HCT116 (cell line): ENCODE measurements around the gene CDKN2B-AS1. TPM values are rescaled to one million over a fixed set of nuclear protein-coding genes. Genes with fewer than 3 reads are reported as not detected.
A peak's percentile ranks its signal among the peaks of the same experiment; 100 is the strongest.

Experiments
- ATAC-seq: fragments of 200-7000 bp; cut with Tn5 transposase; 2 replicates; pipeline ENCODE4 v1.9.1; 2020; ENCODE audit warnings: mild to moderate bottlenecking, moderate library complexity
- BruUV-seq: library from RNA; stranded (reverse); fragments of 400-500 nt; replicated peaks from 2 replicates; lab custom pipeline; 2021; lab: Mats Ljungman, UMichigan
- CTCF ChIA-PET: fragments of 300-600 bp; sonication (Branson Sonifier 250); formaldehyde crosslinking; loops from one replicate; lab custom pipeline; 2021; ENCODE audit warnings: antibody characterized with exemption; lab: Charles Lee
- POLR2A ChIA-PET: fragments of 300-600, 350-600 bp; sonication (Branson Sonifier 250); formaldehyde crosslinking; loops from one replicate; lab custom pipeline; 2021; ENCODE audit warnings: antibody characterized with exemption; lab: Charles Lee
- RAD21 ChIA-PET, 2 experiments: fragments of 300-600 bp; sonication (Branson Sonifier 250); formaldehyde crosslinking; loops; one replicate each; lab custom pipeline; 2023; ENCODE audit warnings: low total read pairs in 2 of 2; ENCODE audit not compliant: uncharacterized antibody in 2 of 2, unreplicated experiment in 2 of 2, low non-redundant PET in 1 of 2; lab: Charles Lee
- DNase-seq: peaks from one replicate; pipeline ENCODE4 v3.0.0-alpha.2; 2010; ENCODE audit warnings: low read depth, low spot score
- H2AFZ ChIP-seq: fragments of 200-600 bp; shearing (Covaris generic), sonication (generic); 2 replicates; pipeline ENCODE4 v1.6.1; 2017; ENCODE audit warnings: low read depth, mixed run types, mixed read lengths, antibody characterized with exemption, low read length; ENCODE audit not compliant: poor library complexity, severe bottlenecking
- H3K27ac ChIP-seq: 2 replicates; pipeline ENCODE4 v1.5.1; 2012; ENCODE audit warnings: low read depth, low read length
- H3K27me3 ChIP-seq: fragments of 200-600 bp; sonication (generic); 2 replicates; pipeline ENCODE4 v1.6.1; 2016; ENCODE audit warnings: mixed run types, low read length, mixed read lengths; ENCODE audit not compliant: insufficient read depth
- H3K36me3 ChIP-seq, 2 experiments: fragments of 200-500 bp in 1 of 2; fragments of 200-600 bp in 1 of 2; sonication (Bioruptor generic) in 1 of 2; sonication (generic) in 1 of 2; 2 replicates each; pipeline versions ENCODE4 v1.5.1 to v1.6.1; 2014 to 2016; ENCODE audit warnings: low read length in 2 of 2, inconsistent platforms in 1 of 2, mixed read lengths in 1 of 2, mixed run types in 1 of 2; ENCODE audit not compliant: insufficient read depth in 2 of 2, control insufficient read depth in 1 of 2
- H3K4me1 ChIP-seq, 2 experiments: fragments of 200-600 bp in 1 of 2; sonication (generic) in 1 of 2; 2 replicates each; pipeline versions ENCODE4 v1.5.1 to v1.6.1; 2012 to 2017; ENCODE audit warnings: low read length in 2 of 2, inconsistent platforms in 1 of 2, mild to moderate bottlenecking in 1 of 2, mixed read lengths in 1 of 2, mixed run types in 1 of 2, moderate library complexity in 1 of 2; ENCODE audit not compliant: insufficient read depth in 2 of 2, control insufficient read depth in 1 of 2
- H3K4me2 ChIP-seq: fragments of 200-600 bp; sonication (generic); 2 replicates; pipeline ENCODE4 v1.6.1; 2017; ENCODE audit warnings: mixed run types, low read length, mixed read lengths
- H3K4me3 ChIP-seq, 2 experiments: fragments of 200-600 bp in 1 of 2; sonication (generic) in 1 of 2; replicated peaks in 1 of 2; 2 replicates each; pipeline ENCODE4 v1.5.1; 2011 to 2016; ENCODE audit warnings: low read length in 2 of 2, control low read depth in 1 of 2, low read depth in 1 of 2, mild to moderate bottlenecking in 1 of 2, mixed read lengths in 1 of 2, mixed run types in 1 of 2
- H3K79me2 ChIP-seq: fragments of 200-600 bp; sonication (generic); 2 replicates; pipeline ENCODE4 v1.6.1; 2017; ENCODE audit warnings: mild to moderate bottlenecking, mixed run types, low read length, moderate library complexity, mixed read lengths; ENCODE audit not compliant: insufficient read depth
- H3K9ac ChIP-seq: fragments of 200-600 bp; sonication (generic); 2 replicates; pipeline ENCODE4 v1.6.1; 2016; ENCODE audit warnings: low read length, mixed read lengths
- H3K9me2 ChIP-seq: fragments of 200-600 bp; sonication (generic), shearing (Covaris generic); 2 replicates; pipeline ENCODE4 v1.6.1; 2017; ENCODE audit warnings: mixed run types, mild to moderate bottlenecking, moderate library complexity; ENCODE audit not compliant: insufficient read depth
- H3K9me3 ChIP-seq, 2 experiments: fragments of 200-500 bp in 1 of 2; fragments of 200-600 bp in 1 of 2; sonication (Bioruptor generic) in 1 of 2; sonication (generic) in 1 of 2; 2 replicates each; pipeline ENCODE4 v1.6.1; 2014 to 2017; ENCODE audit warnings: low read length in 2 of 2, mixed read lengths in 2 of 2, inconsistent platforms in 1 of 2, low read depth in 1 of 2, mild to moderate bottlenecking in 1 of 2, mixed run types in 1 of 2, moderate library complexity in 1 of 2; ENCODE audit not compliant: control insufficient read depth in 1 of 2, insufficient read depth in 1 of 2
- H4K20me1 ChIP-seq: fragments of 200-600 bp; sonication (generic), shearing (Covaris generic); 2 replicates; pipeline ENCODE4 v1.6.1; 2017; ENCODE audit warnings: mixed run types, mild to moderate bottlenecking, moderate library complexity; ENCODE audit not compliant: insufficient read depth
- EZH2 ChIP-seq: fragments of 200-600 bp; sonication (generic); IDR thresholded peaks from 2 replicates; pipeline ENCODE4 v1.6.1; 2017; ENCODE audit warnings: antibody characterized with exemption, mixed run types
- MAX ChIP-seq: IDR thresholded peaks from 2 replicates; pipeline ENCODE4 v1.6.1; 2012
- SIN3A ChIP-seq: IDR thresholded peaks from 2 replicates; pipeline ENCODE4 v1.6.1; 2012; ENCODE audit warnings: low read depth
- YY1 ChIP-seq: IDR thresholded peaks from 2 replicates; pipeline ENCODE4 v1.6.1; 2011; ENCODE audit warnings: low read length, low read depth, moderate library complexity, mild to moderate bottlenecking; ENCODE audit not compliant: insufficient replicate concordance; ENCODE audit errors: extremely low read depth
- ZBTB33 ChIP-seq: IDR thresholded peaks from 2 replicates; pipeline ENCODE4 v1.6.1; 2011; ENCODE audit warnings: mild to moderate bottlenecking, low read length, moderate library complexity; ENCODE audit not compliant: insufficient replicate concordance; ENCODE audit errors: extremely low read depth
- ZNF274 ChIP-seq: fragments of 200-500 bp; sonication (Bioruptor generic); IDR thresholded peaks from 2 replicates; pipeline ENCODE4 v1.6.1; 2014; ENCODE audit warnings: mild to moderate bottlenecking, low read depth, low read length, inconsistent platforms
- intact Hi-C: fragments of 100-400 bp; cut with micrococcal nuclease; formaldehyde crosslinking; loops from 2 replicates; pipeline ENCODE4 v1.10.0; 2022
- total RNA-seq: library from RNA; stranded (reverse); gene quantifications from one replicate; pipeline ENCODE4 v1.2.1, GENCODE V29; 2021; ENCODE audit not compliant: unreplicated experiment
- TF ChIP-seq, protein P1 (sequence below), 3 experiments: fragments of 200-600 bp in 1 of 3; sonication (generic) in 1 of 3; IDR thresholded peaks in 2 of 3; conservative IDR thresholded peaks in 1 of 3; 2 replicates each; pipeline ENCODE4 v1.5.1; 2012 to 2017; ENCODE audit warnings: low read depth in 2 of 3, low read length in 2 of 3, antibody characterized with exemption in 1 of 3, borderline replicate concordance in 1 of 3, control low read depth in 1 of 3, mild to moderate bottlenecking in 1 of 3, mixed read lengths in 1 of 3, mixed run types in 1 of 3, moderate library complexity in 1 of 3; ENCODE audit not compliant: insufficient read depth in 1 of 3

The CDKN2B-AS1 gene
- total RNA-seq, 1 experiment from 2014 or later, result 1.7 TPM

GRCh38 chr9:22102146-22103053, 107.8 kb downstream of the CDKN2B-AS1 start:
- Histone ChIP-seq H3K27ac (peak overlapping the region; percentile 69), H2AFZ (peak overlapping the region; percentile 36), H3K4me2 (peak overlapping the region; percentile 62), H3K79me2 (no peaks in the 10 kb centered on the region), H3K4me3 (no peak overlapping the region), H3K9me2 (no peaks in the 10 kb centered on the region), H3K36me3 (no peaks in the 10 kb centered on the region), H3K4me1 (peaks cover 29 to 32% of the 10 kb centered on the region in 2 experiments), H3K9me3 (no peaks in the 10 kb centered on the region), H3K27me3 (no peaks in the 10 kb centered on the region), H4K20me1 (no peaks in the 10 kb centered on the region), H3K9ac (peak overlapping the region; percentile 27; the same call in 1 of the 2 replicates)
- CTCF ChIA-PET, result interaction anchor here (0.9 to 1.0 kb wide), 2 partner anchors 17 to 18 kb away, joined by 3 to 5 read pairs; no protein-coding TSS in a partner anchor
- POLR2A ChIA-PET, result interaction anchor here (1.0 to 1.5 kb wide), 2 partner anchors 17 to 94 kb away, joined by 3 to 5 read pairs; partner anchors contain the start of gene CDKN2B
- DNase-seq (no peak), ATAC-seq (peak; percentile 26; the same call in 1 of the 2 replicates)
- TSS peak; percentile 97 for BruUV-seq
- intact Hi-C loops, result loop anchor here (2.0 kb wide), 1 partner anchor 16 kb away; no protein-coding TSS in a partner anchor
- TF ChIP-seq SIN3A, result no peak
- TF ChIP-seq, all 23 proteins: peak for 0
- RAD21 ChIA-PET, result interaction anchor here in 1 of 2 experiments (0.7 kb wide), 1 partner anchor 35 kb away, joined by 4 read pairs; no protein-coding TSS in a partner anchor

DNA sequence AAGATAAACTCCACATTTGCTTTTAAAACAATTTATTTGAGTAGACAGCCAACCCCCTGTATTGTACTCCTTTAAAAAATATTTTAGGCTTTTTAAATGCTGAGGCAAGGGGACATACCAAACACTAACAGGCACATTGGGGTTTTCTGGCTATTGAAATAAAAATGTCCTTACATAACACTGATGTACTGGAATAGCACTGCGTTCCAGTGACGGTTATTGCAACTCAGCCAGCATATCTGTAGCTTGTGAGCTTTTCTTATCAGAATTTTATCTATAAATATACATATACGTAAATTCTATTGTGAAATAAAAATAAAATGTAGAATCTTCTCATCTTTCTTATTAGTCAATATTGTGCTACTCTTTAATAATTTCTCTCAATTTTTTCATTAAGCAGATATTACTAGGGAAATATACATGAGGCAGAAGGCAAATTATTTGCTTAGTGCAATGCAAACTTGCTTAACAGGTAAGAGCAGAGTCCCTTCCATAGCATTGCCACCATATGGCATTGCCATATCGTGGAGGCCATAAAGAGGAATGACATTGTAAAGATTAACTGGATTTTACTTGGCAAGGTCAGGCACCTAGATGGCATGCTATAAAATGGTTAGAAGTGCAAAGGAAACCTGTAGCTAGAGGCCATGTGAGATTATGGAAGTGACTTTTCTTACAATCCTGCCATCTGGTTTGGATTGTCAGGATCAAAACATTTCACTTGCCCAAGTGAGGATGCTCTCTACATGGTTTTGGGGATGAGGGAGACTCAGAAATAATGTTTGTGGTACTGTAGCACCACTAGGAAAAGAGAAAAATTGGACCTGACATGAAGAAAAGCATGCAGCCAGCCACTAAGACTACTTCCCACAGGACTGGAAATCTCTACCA, 109.3 kb downstream of the CDKN2B-AS1 start:
- Histone ChIP-seq H3K27ac (peak overlapping the region; percentile 69; the same call in 1 of the 2 replicates), H3K9me3 (no peaks in the 10 kb centered on the region), H3K4me3 (no peak overlapping the region), H3K9ac (no peak overlapping the region), H3K4me2 (peak overlapping the region; percentile 62), H3K36me3 (no peaks in the 10 kb centered on the region), H2AFZ (peak overlapping the region; percentile 92), H3K4me1 (peaks cover 26% of the 10 kb centered on the region in 2 experiments), H3K79me2 (no peaks in the 10 kb centered on the region), H4K20me1 (no peaks in the 10 kb centered on the region), H3K27me3 (no peaks in the 10 kb centered on the region)
- ChIA-PET RAD21 (interaction anchor here in 1 of 2 experiments (0.6 to 0.8 kb wide), 2 partner anchors 21 to 113 kb away, joined by 5 read pairs; no protein-coding TSS in a partner anchor), POLR2A (interaction anchor here (0.6 to 1.5 kb wide), 4 partner anchors 18 to 1279 kb away, joined by 3 to 5 read pairs (median 4); partner anchors contain the start of gene CDKN2B)
- intact Hi-C loops, result loop anchor here (2.0 kb wide), 1 partner anchor 15 kb away; no protein-coding TSS in a partner anchor
- no peak for DNase-seq
- no peak for TF ChIP-seq MAX
- no peak for TF ChIP-seq ZBTB33
- TF ChIP-seq YY1, result no peak
- TF ChIP-seq EZH2, result no peak
- TF ChIP-seq, protein P1, sequence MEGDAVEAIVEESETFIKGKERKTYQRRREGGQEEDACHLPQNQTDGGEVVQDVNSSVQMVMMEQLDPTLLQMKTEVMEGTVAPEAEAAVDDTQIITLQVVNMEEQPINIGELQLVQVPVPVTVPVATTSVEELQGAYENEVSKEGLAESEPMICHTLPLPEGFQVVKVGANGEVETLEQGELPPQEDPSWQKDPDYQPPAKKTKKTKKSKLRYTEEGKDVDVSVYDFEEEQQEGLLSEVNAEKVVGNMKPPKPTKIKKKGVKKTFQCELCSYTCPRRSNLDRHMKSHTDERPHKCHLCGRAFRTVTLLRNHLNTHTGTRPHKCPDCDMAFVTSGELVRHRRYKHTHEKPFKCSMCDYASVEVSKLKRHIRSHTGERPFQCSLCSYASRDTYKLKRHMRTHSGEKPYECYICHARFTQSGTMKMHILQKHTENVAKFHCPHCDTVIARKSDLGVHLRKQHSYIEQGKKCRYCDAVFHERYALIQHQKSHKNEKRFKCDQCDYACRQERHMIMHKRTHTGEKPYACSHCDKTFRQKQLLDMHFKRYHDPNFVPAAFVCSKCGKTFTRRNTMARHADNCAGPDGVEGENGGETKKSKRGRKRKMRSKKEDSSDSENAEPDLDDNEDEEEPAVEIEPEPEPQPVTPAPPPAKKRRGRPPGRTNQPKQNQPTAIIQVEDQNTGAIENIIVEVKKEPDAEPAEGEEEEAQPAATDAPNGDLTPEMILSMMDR (IDR thresholded peaks at IDR 0.05 in 2 of 3, conservative IDR thresholded peaks at IDR 0.05 in 1 of 3; ENCODE audit: borderline replicate concordance in 1 of 3, insufficient read depth in 1 of 3, low read depth in 2 of 3, low read length in 2 of 3), result no peak
- no peak for TF ChIP-seq ZNF274
- TF ChIP-seq, all 23 proteins: peak for 0
- BruUV-seq, result no TSS peak
- H3K9me2 ChIP-seq, result no peaks in the 10 kb centered on the region
- CTCF ChIA-PET, result interaction anchor here (0.7 to 1.2 kb wide), 4 partner anchors 16 to 135 kb away, joined by 3 to 5 read pairs (median 3); no protein-coding TSS in a partner anchor
- ATAC-seq, result peak; percentile 11; the same call in 1 of the 2 replicates
